Skeletal muscle tissue (tissue), 4 donors: ENCODE measurements around the gene G6PD. TPM values are rescaled to one million over a fixed set of nuclear protein-coding genes. Genes with fewer than 3 reads are reported as not detected.

ENCODE experiments used
- H3K27ac ChIP-seq: one replicate; pipeline ENCODE4 v1.7.0; 2013; ENCODE audit warnings: mild to moderate bottlenecking, low read depth, low read length, inconsistent platforms
- H3K27me3 ChIP-seq, 3 donors: one replicate each; pipeline ENCODE4 v1.7.0; 2013; ENCODE audit warnings: low read length in 3 of 3; ENCODE audit not compliant: control insufficient read depth in 3 of 3, insufficient read depth in 3 of 3
- H3K36me3 ChIP-seq, 3 donors: one replicate each; pipeline ENCODE4 v1.7.0; 2013; ENCODE audit warnings: low read length in 3 of 3; ENCODE audit not compliant: control insufficient read depth in 3 of 3, insufficient read depth in 3 of 3
- H3K4me1 ChIP-seq, 3 donors: one replicate each; pipeline ENCODE4 v1.7.0; 2013; ENCODE audit warnings: low read length in 3 of 3, mild to moderate bottlenecking in 3 of 3; ENCODE audit not compliant: control insufficient read depth in 3 of 3, insufficient read depth in 3 of 3
- H3K4me3 ChIP-seq, 3 donors: one replicate each; pipeline ENCODE4 v1.7.0; 2013; ENCODE audit warnings: low read length in 3 of 3
- H3K9ac ChIP-seq, 3 donors: one replicate each; pipeline ENCODE4 v1.7.0; 2013; ENCODE audit warnings: low read length in 3 of 3, mild to moderate bottlenecking in 3 of 3, moderate library complexity in 2 of 3, low read depth in 1 of 3
- H3K9me3 ChIP-seq, 3 donors: one replicate each; pipeline ENCODE4 v1.7.0; 2013; ENCODE audit warnings: low read length in 3 of 3; ENCODE audit not compliant: control insufficient read depth in 3 of 3
- total RNA-seq: library from RNA; depleted of rRNA; stranded (reverse); fragments of >200 nt; gene quantifications from one replicate; pipeline ENCODE4 v1.2.3, GENCODE V29; 2014
- donor health status: Osteomylitis.

G6PD gene
- total RNA-seq, 1 donor from 2014 or later = 10.4 TPM

- H3K9me3 ChIP-seq = no peaks in the 10 kb centered on the region
- H3K27ac ChIP-seq = no peak overlapping the region
- H3K9ac ChIP-seq = no peak overlapping the region
- no peak overlapping the region for H3K4me3 ChIP-seq
- no peaks in the 10 kb centered on the region for H3K27me3 ChIP-seq
- H3K36me3 ChIP-seq = peaks cover 5 to 20% (median 13%) of the 10 kb centered on the region in 3 donors
- H3K4me1 ChIP-seq = peaks cover under 1 to 7% (median 6%) of the 10 kb centered on the region in 3 donors
These were observed 14.0 kb downstream of the G6PD start for GRCh38 chrX:154532690-154533089.

- Histone ChIP-seq H3K9me3 (no peaks in the 10 kb centered on the region), H3K27me3 (no peaks in the 10 kb centered on the region), H3K9ac (no peak overlapping the region), H3K27ac (no peak overlapping the region), H3K36me3 (peaks cover 5 to 20% (median 13%) of the 10 kb centered on the region in 3 donors), H3K4me3 (no peak overlapping the region), H3K4me1 (peaks cover 8 to 16% (median 14%) of the 10 kb centered on the region in 3 donors)
These were observed 15.0 kb downstream of the G6PD start for GRCh38 chrX:154531626-154532025.

- H3K36me3 ChIP-seq = peaks cover 5 to 18% (median 10%) of the 10 kb centered on the region in 3 donors
- H3K27me3 ChIP-seq = no peaks in the 10 kb centered on the region
- no peak overlapping the region for H3K27ac ChIP-seq
- no peak overlapping the region for H3K4me3 ChIP-seq
- H3K4me1 ChIP-seq = peaks cover 8 to 16% (median 14%) of the 10 kb centered on the region in 3 donors
- no peaks in the 10 kb centered on the region for H3K9me3 ChIP-seq
- H3K9ac ChIP-seq = no peak overlapping the region
These were observed 16.4 kb downstream of the G6PD start for GRCh38 chrX:154530286-154530685.

- H3K27ac ChIP-seq = no peak overlapping the region
- peaks cover 8 to 9% (median 9%) of the 10 kb centered on the region in 3 donors for H3K4me1 ChIP-seq
- no peak overlapping the region for H3K9ac ChIP-seq
- peaks cover 5 to 15% (median 8%) of the 10 kb centered on the region in 3 donors for H3K36me3 ChIP-seq
- no peak overlapping the region for H3K4me3 ChIP-seq
- H3K9me3 ChIP-seq = no peaks in the 10 kb centered on the region
- no peaks in the 10 kb centered on the region for H3K27me3 ChIP-seq
These were observed 17.4 kb downstream of the G6PD start for GRCh38 chrX:154529206-154529612.

GRCh38 chrX:154526901-154527675 lies 19.6 kb downstream of the G6PD start:
- Histone ChIP-seq H3K4me1 (peaks cover 8 to 9% (median 8%) of the 10 kb centered on the region in 3 donors), H3K9me3 (no peaks in the 10 kb centered on the region), H3K27ac (peak overlapping the region; percentile 76), H3K36me3 (no peaks in the 10 kb centered on the region), H3K9ac (peak overlapping the region; percentile 68 to 79 (median 77)), H3K4me3 (peak overlapping the region; percentile 62 to 65 (median 64)), H3K27me3 (no peaks in the 10 kb centered on the region)

GRCh38 chrX:154525606-154526490 lies 20.8 kb downstream of the G6PD start:
- Histone ChIP-seq H3K4me1 (peaks cover 8 to 9% (median 8%) of the 10 kb centered on the region in 3 donors), H3K27ac (no peak overlapping the region), H3K9ac (no peak overlapping the region)

GRCh38 chrX:154519389-154519788 lies 27.3 kb downstream of the G6PD start:
- Histone ChIP-seq H3K4me3 (no peak overlapping the region), H3K4me1 (peaks cover 11 to 16% (median 13%) of the 10 kb centered on the region in 3 donors), H3K36me3 (no peaks in the 10 kb centered on the region), H3K9ac (no peak overlapping the region), H3K27ac (no peak overlapping the region), H3K9me3 (no peaks in the 10 kb centered on the region), H3K27me3 (no peaks in the 10 kb centered on the region)

More at GRCh38 chrX:154525606-154526490, 20.8 kb downstream of the G6PD start:
- no peaks in the 10 kb centered on the region for H3K27me3 ChIP-seq
- H3K9me3 ChIP-seq = no peaks in the 10 kb centered on the region
- H3K4me3 ChIP-seq = no peak overlapping the region
- H3K36me3 ChIP-seq = no peaks in the 10 kb centered on the region

GRCh38 chrX:154517101-154517781 lies 29.4 kb downstream of the G6PD start:
- Histone ChIP-seq H3K36me3 (no peaks in the 10 kb centered on the region), H3K4me3 (peak overlapping the region; percentile 76 to 80 (median 79)), H3K4me1 (peaks cover 11 to 16% (median 13%) of the 10 kb centered on the region in 3 donors), H3K9me3 (no peaks in the 10 kb centered on the region), H3K9ac (peak overlapping the region in 2 of 3 donors; percentile 55 to 85), H3K27me3 (no peaks in the 10 kb centered on the region), H3K27ac (peak overlapping the region; percentile 80)

GRCh38 chrX:154516656-154517100 lies 30.0 kb downstream of the G6PD start:
- Histone ChIP-seq H3K4me1 (peaks cover 11 to 16% (median 13%) of the 10 kb centered on the region in 3 donors), H3K27me3 (no peaks in the 10 kb centered on the region), H3K27ac (peak overlapping the region; percentile 80), H3K9me3 (no peaks in the 10 kb centered on the region), H3K9ac (peak overlapping the region; percentile 55 to 86 (median 85)), H3K36me3 (no peaks in the 10 kb centered on the region), H3K4me3 (peak overlapping the region; percentile 76 to 80 (median 79))
